SK-MEL-5 (cell line): ENCODE measurements around the gene RETREG1. TPM values are rescaled to one million over a fixed set of nuclear protein-coding genes. Genes with fewer than 3 reads are reported as not detected.

Experiments
- small RNA-seq, 2 experiments: library from RNA; depleted of rRNA; stranded (forward); fragments of <200 nt; gene quantifications; one replicate each; pipeline ENCODE3, GENCODE V24; 2014
- total RNA-seq: library from RNA; depleted of rRNA; stranded (reverse); fragments of >200 nt; shearing (Covaris generic); gene quantifications from 2 replicates; pipeline ENCODE4 v1.2.3, GENCODE V29; 2014; rRNA removed

RETREG1 gene
- total RNA-seq, 1 experiment from 2014 or later: 47.9 TPM

Small RNA genes lying within 50 kb of the gene (small RNA-seq; reads per million reads assigned to genes)
- gene RF00019: 0 reads per million in 2 experiments

Other genes starting within 250 kb of the RETREG1 start
- gene ZNF622, start 151.2 kb downstream of the RETREG1 start, total RNA-seq: 107 and 112 TPM in 2 replicates